Heart left ventricle (tissue), 16 donors: ENCODE results near the gene MCTP1. TPM values are rescaled to one million over a fixed set of nuclear protein-coding genes. Genes with fewer than 3 reads are reported as not detected.

Source experiments
- ATAC-seq, 4 donors: fragments of 200-7000 bp; cut with Tn5 transposase; one replicate each; pipeline ENCODE4 v1.9.1; 2020 to 2022; ENCODE audit warnings: moderate library complexity in 4 of 4, mild to moderate bottlenecking in 3 of 4, moderate number of reproducible peaks in 1 of 4
- DNase-seq, 5 donors: peaks; one replicate each; pipeline ENCODE4 v3.0.0-alpha.2; 2020
- H3K27ac ChIP-seq, 12 donors: fragments of 200-600 bp; sonication (generic) in 4 of 12; one replicate each; pipeline versions ENCODE4 v1.5.0 to v1.8.0; 2016 to 2022; ENCODE audit warnings: mild to moderate bottlenecking in 2 of 12
- H3K27me3 ChIP-seq, 9 donors: fragments of 200-600 bp; sonication (generic) in 2 of 9; one replicate each; pipeline versions ENCODE4 v1.5.1 to v1.8.0; 2016 to 2022; ENCODE audit warnings: mild to moderate bottlenecking in 3 of 9
- H3K36me3 ChIP-seq, 9 donors: fragments of 200-600 bp; sonication (generic) in 2 of 9; one replicate each; pipeline versions ENCODE4 v1.5.0 to v1.8.0; 2018 to 2022; ENCODE audit warnings: mild to moderate bottlenecking in 2 of 9
- H3K4me1 ChIP-seq, 12 donors: fragments of 200-600 bp; sonication (generic) in 4 of 12; one replicate each; pipeline versions ENCODE4 v1.5.0 to v1.8.0; 2016 to 2022; ENCODE audit warnings: mild to moderate bottlenecking in 3 of 12
- H3K4me3 ChIP-seq, 12 donors: fragments of 200-600 bp; sonication (generic) in 4 of 12; one replicate each; pipeline versions ENCODE4 v1.5.0 to v1.8.0; 2017 to 2022; ENCODE audit warnings: mild to moderate bottlenecking in 9 of 12, moderate library complexity in 4 of 12
- H3K9me3 ChIP-seq, 12 donors: fragments of 200-600 bp; sonication (generic) in 4 of 12; one replicate each; pipeline versions ENCODE4 v1.5.0 to v1.8.0; 2016 to 2022; ENCODE audit warnings: mild to moderate bottlenecking in 1 of 12
- CTCF ChIP-seq, 12 donors: fragments of 200-600 bp; sonication (generic) in 4 of 12; IDR thresholded peaks; one replicate each; pipeline versions ENCODE4 v1.5.0 to v1.8.0; 2018 to 2022; ENCODE audit warnings: antibody characterized with exemption in 12 of 12, mild to moderate bottlenecking in 5 of 12
- POLR2A ChIP-seq, 2 donors: fragments of 450-650 bp; IDR thresholded peaks; one replicate each; pipeline ENCODE4 v1.6.1; 2017; ENCODE audit warnings: antibody characterized with exemption in 2 of 2, mild to moderate bottlenecking in 2 of 2, moderate library complexity in 2 of 2
- WGBS, 4 donors: extraction: QIAGEN DNeasy Blood & Tissue Kit in 2 of 4; methylation state at CpG; one replicate each; pipeline versions ENCODE4 v1.1.5 to v1.1.7; 2013 to 2018; 5-methylcytosine and 5-hydroxymethylcytosine counted together
- intact Hi-C, 10 donors: fragments of 100-400 bp; cut with DNase I; formaldehyde crosslinking; loops; one replicate each; pipeline versions ENCODE4 v1.11.1 to v1.14.2; 2022
- polyA plus RNA-seq, 2 donors: library from polyadenylated mRNA; stranded (reverse); fragments of 200-250 nt; gene quantifications; one replicate each; pipeline ENCODE4 v1.2.3, GENCODE V29; 2013
- total RNA-seq, 9 donors: library from RNA; depleted of rRNA in 2 of 9; stranded (reverse); fragments of >200 nt in 2 of 9; fragmentation: NEBNext Ultra II Directional in 3 of 9; extraction: Animal tissue kit (Norgen Biotek cat#: 25700) in 3 of 9; gene quantifications; one replicate each; pipeline versions ENCODE4 v1.1.0 to v1.2.4, GENCODE V29; 2016 to 2023
- donor health status: ischemic (EF 13 %, LVEDD 7.1; RV severe dilation, severe dysfunction).
- donor health status: healthy with polysubstance abuse.
- donor health status: DM: no; HTN: yes; CAD: no.
- donor health status: DM: no; HTN: no; CAD: no.
- donor health status: ischemic (EF 25% LVEDD 6.9; RV normal size, moderate dysfunction).
- donor health status: ischemic (EF 25% LVEDD 5.7; RV mildly dilated, moderate dysfunction).
- donor health status: healthy.
- donor health status: DM: yes; HTN: yes; CAD: no.
- donor health status: ischemic (EF 35%, LVEDD 5.7; RV mildly dilated, moderate dysfunction).
- donor health status: nonischemic (EF 11% LVEDD 7.7; RV severe dilation, severe dysfunction).
- donor health status: DM: yes; HTN: yes; CAD: no.
- donor health status: PGD.
- donor health status: ischemic (EF 29% LVEDD 5.4; RV normal size, mild dysfunction).
- donor health status: nonischemic (EF 23%, LVEDD 6.1; RV moderate dilation, normal function).

MCTP1 gene
- total and polyA plus RNA-seq, 11 donors, result 0.91 to 28.4 (median 6.1) TPM

GRCh38 chr5:95221234-95221633 lies 63.7 kb downstream of the MCTP1 start:
- Histone ChIP-seq H3K27me3 (no peaks in the 10 kb centered on the region), H3K4me3 (no peak overlapping the region), H3K4me1 (peaks cover 0 to 3% (median 0%) of the 10 kb centered on the region in 12 donors), H3K9me3 (no peaks in the 10 kb centered on the region), H3K27ac (no peak overlapping the region), H3K36me3 (no peaks in the 10 kb centered on the region)
- TF ChIP-seq POLR2A (IDR thresholded peaks at IDR 0.05), result no peak
- no peak for TF ChIP-seq CTCF (IDR thresholded peaks at IDR 0.05)
- intact Hi-C loops, result no loop called here
- no peak for ATAC-seq
- WGBS, 4 donors, result 86 to 92% (median 91%) methylated on average over 2 of the region's 2 CpGs
- DNase-seq, result no peak

GRCh38 chr5:95220381-95220780 lies 64.5 kb downstream of the MCTP1 start:
- ATAC-seq (no peak), DNase-seq (no peak)
- Histone ChIP-seq H3K9me3 (no peaks in the 10 kb centered on the region), H3K36me3 (no peaks in the 10 kb centered on the region), H3K4me1 (peaks cover 0 to 3% (median 0%) of the 10 kb centered on the region in 12 donors), H3K27ac (no peak overlapping the region), H3K4me3 (no peak overlapping the region), H3K27me3 (no peaks in the 10 kb centered on the region)
- TF ChIP-seq POLR2A (IDR thresholded peaks at IDR 0.05) (no peak), CTCF (IDR thresholded peaks at IDR 0.05) (no peak)
- WGBS, 4 donors, result 60 to 76% (median 68%) methylated on average over 1 of the region's 1 CpG
- intact Hi-C loops, result no loop called here

GRCh38 chr5:95219411-95219810 lies 65.5 kb downstream of the MCTP1 start:
- H3K27ac ChIP-seq, result no peak overlapping the region
- TF ChIP-seq CTCF (IDR thresholded peaks at IDR 0.05) (no peak), POLR2A (IDR thresholded peaks at IDR 0.05) (no peak)
- H3K9me3 ChIP-seq, result no peaks in the 10 kb centered on the region
- peaks cover 0 to 3% (median 0%) of the 10 kb centered on the region in 12 donors for H3K4me1 ChIP-seq
- ATAC-seq (no peak), DNase-seq (no peak)
- no peaks in the 10 kb centered on the region for H3K27me3 ChIP-seq
- intact Hi-C loops, result no loop called here
- WGBS, 4 donors, result 62 to 70% (median 68%) methylated on average over 3 of the region's 3 CpGs
- no peaks in the 10 kb centered on the region for H3K36me3 ChIP-seq
- no peak overlapping the region for H3K4me3 ChIP-seq

- peaks cover 0 to 3% (median 0%) of the 10 kb centered on the region in 12 donors for H3K4me1 ChIP-seq
- 74 to 90% (median 79%) methylated on average over 2 of the region's 2 CpGs for WGBS, 4 donors
- intact Hi-C loops, result no loop called here
- TF ChIP-seq CTCF (IDR thresholded peaks at IDR 0.05) (no peak), POLR2A (IDR thresholded peaks at IDR 0.05) (no peak)
- H3K27ac ChIP-seq, result no peak overlapping the region
- no peaks in the 10 kb centered on the region for H3K36me3 ChIP-seq
- no peaks in the 10 kb centered on the region for H3K27me3 ChIP-seq
- no peaks in the 10 kb centered on the region for H3K9me3 ChIP-seq
- no peak overlapping the region for H3K4me3 ChIP-seq
- DNase-seq (no peak), ATAC-seq (no peak)
These were observed 67.0 kb downstream of the MCTP1 start for GRCh38 chr5:95217881-95218280.
